IMR-90 (cell line): Measurements from ENCODE around the gene SYNE2. TPM values are rescaled to one million over a fixed set of nuclear protein-coding genes. Genes with fewer than 3 reads are reported as not detected.

Experiments used
- ATAC-seq: fragments of 200-7000 bp; cut with Tn5 transposase; 2 replicates; pipeline ENCODE4 v1.9.1; 2020; ENCODE audit warnings: low read depth, mild to moderate bottlenecking, moderate library complexity
- BruUV-seq: library from RNA; stranded (reverse); fragments of 400-500 nt; replicated peaks from 2 replicates; lab custom pipeline; 2021; lab: Mats Ljungman, UMichigan
- CTCF ChIA-PET: fragments of 300-600 bp; formaldehyde crosslinking; extraction: SDS; loops from one replicate; lab custom pipeline; 2021; ENCODE audit warnings: antibody characterized with exemption; lab: Yijun Ruan, JAX
- POLR2A ChIA-PET: fragments of 300-600 bp; sonication (Branson Sonifier 250); formaldehyde crosslinking; loops from one replicate; lab custom pipeline; 2022; ENCODE audit warnings: antibody characterized with exemption; ENCODE audit not compliant: unreplicated experiment; lab: Charles Lee
- DNase-seq: peaks from one replicate; pipeline ENCODE4 v3.0.0; 2013
- H2AFZ ChIP-seq: replicated peaks from 2 replicates; pipeline ENCODE3; 2013; ENCODE audit warnings: low read length, mild to moderate bottlenecking; ENCODE audit not compliant: poor library complexity
- H2AK5ac ChIP-seq: 2 replicates; pipeline ENCODE4 v1.6.1; 2013; ENCODE audit warnings: low read depth, low read length, inconsistent platforms
- H2AK9ac ChIP-seq: replicated peaks from 2 replicates; pipeline ENCODE3; 2013; ENCODE audit warnings: mild to moderate bottlenecking, low read depth, low read length, moderate library complexity; ENCODE audit not compliant: poor library complexity
- H2BK120ac ChIP-seq: 2 replicates; pipeline ENCODE4 v1.6.1; 2013; ENCODE audit warnings: low read depth, low read length, inconsistent platforms
- H2BK15ac ChIP-seq: 3 replicates; pipeline ENCODE4 v1.6.1; 2013; ENCODE audit warnings: low read depth, low read length, inconsistent platforms
- H2BK20ac ChIP-seq: 2 replicates; pipeline ENCODE4 v1.6.1; 2013; ENCODE audit warnings: low read depth, mild to moderate bottlenecking, inconsistent platforms, low read length, moderate library complexity
- H2BK5ac ChIP-seq: 2 replicates; pipeline ENCODE4 v1.6.1; 2013; ENCODE audit warnings: mild to moderate bottlenecking, low read depth, low read length, inconsistent platforms; ENCODE audit not compliant: poor library complexity, severe bottlenecking
- H3K14ac ChIP-seq: replicated peaks from 2 replicates; pipeline ENCODE4 v1.6.1; 2013; ENCODE audit warnings: low read depth, low read length, inconsistent platforms
- H3K18ac ChIP-seq: 2 replicates; pipeline ENCODE4 v1.6.1; 2013; ENCODE audit warnings: low read depth, low read length, control low read depth
- H3K23ac ChIP-seq: 2 replicates; pipeline ENCODE4 v1.6.1; 2013; ENCODE audit warnings: low read depth, low read length, inconsistent platforms
- H3K27ac ChIP-seq: 2 replicates; pipeline ENCODE4 v1.5.1; 2013; ENCODE audit warnings: mild to moderate bottlenecking, control low read depth, low read length; ENCODE audit not compliant: insufficient read depth
- H3K27me3 ChIP-seq: 2 replicates; pipeline ENCODE4 v1.6.1; 2013; ENCODE audit warnings: low read length; ENCODE audit not compliant: control insufficient read depth, insufficient read depth
- H3K36me3 ChIP-seq: 2 replicates; pipeline ENCODE4 v1.6.1; 2013; ENCODE audit warnings: low read length, mixed read lengths; ENCODE audit not compliant: control insufficient read depth, insufficient read depth
- H3K4ac ChIP-seq: 2 replicates; pipeline ENCODE4 v1.6.1; 2013; ENCODE audit warnings: low read depth, low read length, inconsistent platforms
- H3K4me1 ChIP-seq: 2 replicates; pipeline ENCODE4 v1.6.1; 2013; ENCODE audit warnings: low read length, mixed read lengths; ENCODE audit not compliant: control insufficient read depth, insufficient read depth
- H3K4me2 ChIP-seq: 2 replicates; pipeline ENCODE4 v1.6.1; 2013; ENCODE audit warnings: low read depth, mild to moderate bottlenecking, control low read depth, low read length, moderate library complexity
- H3K4me3 ChIP-seq: 2 replicates; pipeline ENCODE4 v1.5.1; 2013; ENCODE audit warnings: low read depth, mild to moderate bottlenecking, control low read depth, low read length, moderate library complexity; ENCODE audit not compliant: insufficient read depth
- H3K56ac ChIP-seq: 2 replicates; pipeline ENCODE4 v1.6.1; 2013; ENCODE audit warnings: low read length, inconsistent platforms; ENCODE audit not compliant: insufficient read depth; ENCODE audit errors: extremely low read depth
- H3K79me1 ChIP-seq, 2 experiments: 2 replicates each; pipeline ENCODE4 v1.6.1; 2013; ENCODE audit warnings: low read length in 2 of 2, inconsistent platforms in 1 of 2, low read depth in 1 of 2
- H3K9ac ChIP-seq: 2 replicates; pipeline ENCODE4 v1.6.1; 2013; ENCODE audit warnings: low read depth, low read length, control low read depth
- H3K9me1 ChIP-seq: 2 replicates; pipeline ENCODE4 v1.6.1; 2013; ENCODE audit warnings: low read length, inconsistent platforms; ENCODE audit not compliant: insufficient read depth
- H3K9me3 ChIP-seq: 2 replicates; pipeline ENCODE4 v1.6.1; 2013; ENCODE audit warnings: low read length; ENCODE audit not compliant: control insufficient read depth, insufficient read depth
- H4K20me1 ChIP-seq: 2 replicates; pipeline ENCODE4 v1.6.1; 2013; ENCODE audit warnings: low read length, inconsistent platforms; ENCODE audit not compliant: insufficient read depth
- H4K5ac ChIP-seq: 2 replicates; pipeline ENCODE4 v1.6.1; 2013; ENCODE audit warnings: mild to moderate bottlenecking, low read depth, low read length, control low read depth
- H4K8ac ChIP-seq, 2 experiments: 2 replicates each; pipeline ENCODE4 v1.6.1; 2013; ENCODE audit warnings: low read depth in 2 of 2, low read length in 2 of 2, control low read depth in 1 of 2, inconsistent platforms in 1 of 2
- H4K91ac ChIP-seq: 2 replicates; pipeline ENCODE4 v1.6.1; 2013; ENCODE audit warnings: low read depth, low read length, inconsistent platforms; ENCODE audit not compliant: insufficient read depth
- CEBPB ChIP-seq: IDR thresholded peaks from 2 replicates; pipeline ENCODE4 v1.6.1; 2012; ENCODE audit warnings: low read depth, low read length, improper control_type of control experiment
- MAFK ChIP-seq: IDR thresholded peaks from 2 replicates; pipeline ENCODE4 v1.6.1; 2012; ENCODE audit warnings: low read depth, low read length, improper control_type of control experiment
- MAZ ChIP-seq: IDR thresholded peaks from 2 replicates; pipeline ENCODE4 v1.6.1; 2012; ENCODE audit warnings: low read depth, mild to moderate bottlenecking, low read length, improper control_type of control experiment, moderate library complexity, borderline replicate concordance
- RAD21 ChIP-seq: IDR thresholded peaks from 2 replicates; pipeline ENCODE4 v1.6.1; 2012; ENCODE audit warnings: low read length, improper control_type of control experiment
- RCOR1 ChIP-seq: IDR thresholded peaks from 2 replicates; pipeline ENCODE4 v1.6.1; 2012; ENCODE audit warnings: mild to moderate bottlenecking, low read length, improper control_type of control experiment; ENCODE audit not compliant: insufficient replicate concordance
- WGBS, 2 experiments: methylation state at CpG; one replicate each; pipeline versions ENCODE4 v1.1.5 to v1.1.7; 2013; ENCODE audit warnings: missing lambda C conversion rate in 2 of 2; ENCODE audit not compliant: insufficient read length in 1 of 2; ENCODE audit errors: extremely low coverage in 2 of 2; 5-methylcytosine and 5-hydroxymethylcytosine counted together
- dilution Hi-C: fragments of 300-500 bp; cut with HindIII; formaldehyde crosslinking; loops from one replicate; pipeline ENCODE4 v1.14.3; 2018; ENCODE audit warnings: low sequenced_read_pairs; ENCODE audit not compliant: unreplicated experiment
- in situ Hi-C: fragments of 300-500 bp; cut with MboI; formaldehyde crosslinking; loops from 3 replicates; pipeline ENCODE4 v1.14.3; 2019; ENCODE audit warnings: low sequenced_read_pairs, inconsistent platforms, mixed read lengths
- intact Hi-C: fragments of 100-400 bp; cut with micrococcal nuclease; formaldehyde crosslinking; loops from 2 replicates; pipeline ENCODE4 v1.10.0; 2022
- polyA plus RNA-seq, 3 experiments: library from polyadenylated mRNA; depleted of rRNA; stranded (reverse); fragments of >200 nt; gene quantifications; 2 replicates each; pipeline ENCODE4 v1.2.3, GENCODE V29; 2012; ENCODE audit warnings: low replicate concordance in 1 of 3
- total RNA-seq: library from RNA; depleted of rRNA; stranded (reverse); fragments of >200 nt; gene quantifications from 2 replicates; pipeline ENCODE4 v1.2.3, GENCODE V29; 2012

The SYNE2 gene
- total and polyA plus RNA-seq, 2 of the 4 experiments (the other 2 are of a cell fraction) = 5.2 to 28.9 TPM

DNA sequence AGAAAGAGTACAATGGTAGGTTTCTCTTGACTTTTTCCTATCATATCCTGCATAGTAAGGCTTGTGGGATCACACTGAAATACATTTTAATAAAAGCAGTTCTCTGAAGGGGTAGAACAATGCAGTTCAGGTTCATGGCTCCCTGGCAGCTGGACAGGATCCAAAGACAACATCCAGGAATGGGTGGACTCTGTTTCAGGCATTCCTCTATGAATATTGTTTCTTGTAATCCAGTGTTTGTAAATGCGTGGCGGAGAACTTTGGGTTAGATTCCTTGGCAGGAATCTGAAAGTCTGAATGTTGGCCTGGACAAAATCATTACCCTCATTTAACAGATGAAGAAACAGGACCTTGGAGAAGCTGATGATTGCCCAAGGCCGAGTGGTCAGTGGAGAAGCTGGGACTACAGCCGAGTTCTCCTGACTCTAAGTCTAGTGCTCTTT is 43.5 kb downstream of the SYNE2 start:
- TF ChIP-seq MAFK (no peak), RAD21 (no peak), MAZ (no peak), CEBPB (peak; percentile 45), RCOR1 (no peak)
- in situ Hi-C loops (no loop called here), dilution Hi-C loops (no loop called here), intact Hi-C loops (loop anchor here (2.0 kb wide), 1 partner anchor 43 kb away; the partner anchor contains the start of gene SYNE2)
- Histone ChIP-seq H4K5ac (no peak overlapping the region), H2AK5ac (no peak overlapping the region), H3K9ac (no peak overlapping the region), H2AK9ac (no peak overlapping the region), H3K23ac (peak overlapping the region; percentile 76; the same call in 1 of the 2 replicates), H2AFZ (no peak overlapping the region), H2BK5ac (no peak overlapping the region), H3K4ac (peak overlapping the region; percentile 57; the same call in 1 of the 2 replicates), H3K27ac (no peak overlapping the region), H3K4me2 (peak overlapping the region; percentile 50; the same call in 1 of the 2 replicates), H2BK15ac (no peak overlapping the region), H3K36me3 (no peaks in the 10 kb centered on the region), H3K4me3 (no peak overlapping the region), H2BK120ac (peak overlapping the region; percentile 66; the same call in 1 of the 2 replicates), H3K4me1 (peaks cover 11% of the 10 kb centered on the region), H3K9me1 (peaks cover 11% of the 10 kb centered on the region), H3K14ac (peak overlapping the region; percentile 48; the same call in 1 of the 2 replicates), H3K18ac (no peak overlapping the region), H4K8ac (no peak overlapping the region; a peak in 1 of 4 replicates), H4K20me1 (no peaks in the 10 kb centered on the region), H3K56ac (no peak overlapping the region), H2BK20ac (peak overlapping the region; percentile 60; the same call in 1 of the 2 replicates), H3K27me3 (peaks cover 1% of the 10 kb centered on the region; the same call in 1 of the 2 replicates), H3K79me1 (peaks cover 0 to 13% of the 10 kb centered on the region in 2 experiments; a peak in 2 of 4 replicates), H3K9me3 (no peaks in the 10 kb centered on the region), H4K91ac (no peak overlapping the region)
- no CpG with 5 or more reads among the region's 4 CpGs for WGBS, 2 experiments
- no TSS peak for BruUV-seq
- DNase-seq (peak; percentile 71), ATAC-seq (peak; percentile 13)
- POLR2A ChIA-PET = no interaction called here
- CTCF ChIA-PET = no interaction called here
